MM.1S (cell line): ENCODE data around the gene VAMP7.

Source experiments
- DNase-seq: peaks from one replicate; pipeline ENCODE4 v3.0.0-alpha.2; 2015
- H2AFZ ChIP-seq: fragments of 300-600 bp; sonication (generic); 2 replicates; pipeline ENCODE4 v1.6.0; 2016; ENCODE audit warnings: antibody characterized with exemption, low read length
- H3F3A ChIP-seq: fragments of 300-600 bp; sonication (generic); 2 replicates; pipeline ENCODE4 v1.6.1; 2016; ENCODE audit warnings: mild to moderate bottlenecking, antibody characterized with exemption, low read length, moderate library complexity, mixed read lengths; ENCODE audit not compliant: insufficient read depth
- H3K27ac ChIP-seq: fragments of 300-600 bp; sonication (generic); 2 replicates; pipeline ENCODE4 v1.5.1; 2016; ENCODE audit warnings: mild to moderate bottlenecking, low read length
- H3K27me3 ChIP-seq: fragments of 300-600 bp; sonication (generic); replicated peaks from 2 replicates; pipeline ENCODE4 v1.6.0; 2016; ENCODE audit warnings: low read length; ENCODE audit not compliant: insufficient read depth
- H3K36me3 ChIP-seq: fragments of 300-600 bp; sonication (generic); replicated peaks from 2 replicates; pipeline ENCODE4 v1.6.1; 2016; ENCODE audit warnings: mild to moderate bottlenecking, low read length, mixed read lengths; ENCODE audit not compliant: insufficient read depth
- H3K4me1 ChIP-seq: fragments of 300-600 bp; sonication (generic); 2 replicates; pipeline ENCODE4 v1.6.1; 2016; ENCODE audit warnings: low read length, mixed read lengths
- H3K4me2 ChIP-seq: fragments of 300-600 bp; sonication (generic); 2 replicates; pipeline ENCODE4 v1.6.0; 2016; ENCODE audit warnings: low read depth, low read length
- H3K4me3 ChIP-seq: fragments of 300-600 bp; sonication (generic); 2 replicates; pipeline ENCODE4 v1.5.1; 2016; ENCODE audit warnings: low read length, mixed read lengths
- H3K79me2 ChIP-seq: fragments of 300-600 bp; sonication (generic); 2 replicates; pipeline ENCODE4 v1.6.1; 2016; ENCODE audit warnings: mixed run types, low read length, mixed read lengths
- H3K9ac ChIP-seq: fragments of 300-600 bp; sonication (generic); 2 replicates; pipeline ENCODE4 v1.6.1; 2016; ENCODE audit warnings: low read length, mixed read lengths
- H3K9me2 ChIP-seq: fragments of 300-600 bp; sonication (generic); replicated peaks from 2 replicates; pipeline ENCODE4 v1.6.1; 2016; ENCODE audit warnings: mild to moderate bottlenecking, low read length, mixed read lengths; ENCODE audit not compliant: insufficient read depth
- H3K9me3 ChIP-seq: fragments of 300-600 bp; sonication (generic); replicated peaks from 2 replicates; pipeline ENCODE4 v1.6.1; 2016; ENCODE audit warnings: mild to moderate bottlenecking, low read length, mixed read lengths; ENCODE audit not compliant: insufficient read depth
- H4K20me1 ChIP-seq: fragments of 300-600 bp; sonication (generic); 2 replicates; pipeline ENCODE4 v1.6.1; 2016; ENCODE audit warnings: mild to moderate bottlenecking, low read length, moderate library complexity, mixed read lengths; ENCODE audit not compliant: insufficient read depth
- EZH2 ChIP-seq: fragments of 300-600 bp; sonication (generic); optimal IDR thresholded peaks from 2 replicates; pipeline ENCODE3; 2017; ENCODE audit warnings: low read depth, mild to moderate bottlenecking, antibody characterized with exemption, low read length, mixed read lengths
- EZH2phosphoT487 ChIP-seq: fragments of 300-600 bp; sonication (generic); IDR thresholded peaks from 2 replicates; pipeline ENCODE4 v1.6.1; 2018; ENCODE audit warnings: antibody characterized with exemption, low read length
- TF ChIP-seq, protein P1 (sequence below): fragments of 300-600 bp; sonication (generic); IDR thresholded peaks from 2 replicates; pipeline ENCODE4 v1.5.1; 2016; ENCODE audit warnings: antibody characterized with exemption, low read length, mixed read lengths

The VAMP7 gene

DNA sequence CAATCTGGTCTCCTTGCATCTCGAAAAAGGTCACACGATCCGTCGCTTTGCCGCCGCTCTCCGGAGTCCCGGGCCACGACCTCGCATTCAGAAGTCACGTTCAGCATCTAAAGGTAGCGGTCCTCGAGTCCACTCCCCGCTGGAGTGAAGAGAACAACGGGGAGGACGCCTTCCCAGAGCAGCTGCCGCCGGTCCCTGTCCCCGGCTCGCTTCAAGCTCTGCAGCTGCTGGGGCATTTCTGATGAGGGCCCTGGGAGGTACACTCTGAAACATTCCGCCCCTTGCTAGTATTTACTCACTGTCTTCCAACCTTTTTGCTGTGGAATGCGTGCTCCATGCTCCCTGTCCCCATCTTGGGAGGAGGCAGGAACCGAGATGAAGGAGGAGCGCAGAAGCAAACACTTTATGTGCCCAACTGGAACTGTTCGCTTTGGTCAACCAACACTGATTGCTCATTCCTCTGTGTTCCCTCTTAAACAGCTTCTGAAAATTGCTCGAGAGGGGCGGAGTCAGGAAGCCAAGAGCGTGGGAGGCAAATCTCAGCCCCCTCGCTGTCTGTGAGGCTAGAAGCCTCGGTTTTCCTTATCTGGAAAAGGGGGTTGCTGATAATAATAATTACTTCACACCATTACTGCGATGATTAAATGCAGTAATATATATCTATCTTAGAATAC lies 6.4 kb upstream of the VAMP7 start:
- H3K4me2 ChIP-seq: no peak overlapping the region
- no peaks in the 10 kb centered on the region for H3K9me3 ChIP-seq
- H3K27me3 ChIP-seq: no peaks in the 10 kb centered on the region
- H3K79me2 ChIP-seq: no peaks in the 10 kb centered on the region
- no peaks in the 10 kb centered on the region for H4K20me1 ChIP-seq
- H3K4me1 ChIP-seq: no peaks in the 10 kb centered on the region; the same call in 1 of the 2 replicates
- no peak overlapping the region for H2AFZ ChIP-seq
- no peaks in the 10 kb centered on the region for H3K9me2 ChIP-seq
- TF ChIP-seq EZH2: no peak
- TF ChIP-seq EZH2phosphoT487: no peak
- TF ChIP-seq, protein P1, sequence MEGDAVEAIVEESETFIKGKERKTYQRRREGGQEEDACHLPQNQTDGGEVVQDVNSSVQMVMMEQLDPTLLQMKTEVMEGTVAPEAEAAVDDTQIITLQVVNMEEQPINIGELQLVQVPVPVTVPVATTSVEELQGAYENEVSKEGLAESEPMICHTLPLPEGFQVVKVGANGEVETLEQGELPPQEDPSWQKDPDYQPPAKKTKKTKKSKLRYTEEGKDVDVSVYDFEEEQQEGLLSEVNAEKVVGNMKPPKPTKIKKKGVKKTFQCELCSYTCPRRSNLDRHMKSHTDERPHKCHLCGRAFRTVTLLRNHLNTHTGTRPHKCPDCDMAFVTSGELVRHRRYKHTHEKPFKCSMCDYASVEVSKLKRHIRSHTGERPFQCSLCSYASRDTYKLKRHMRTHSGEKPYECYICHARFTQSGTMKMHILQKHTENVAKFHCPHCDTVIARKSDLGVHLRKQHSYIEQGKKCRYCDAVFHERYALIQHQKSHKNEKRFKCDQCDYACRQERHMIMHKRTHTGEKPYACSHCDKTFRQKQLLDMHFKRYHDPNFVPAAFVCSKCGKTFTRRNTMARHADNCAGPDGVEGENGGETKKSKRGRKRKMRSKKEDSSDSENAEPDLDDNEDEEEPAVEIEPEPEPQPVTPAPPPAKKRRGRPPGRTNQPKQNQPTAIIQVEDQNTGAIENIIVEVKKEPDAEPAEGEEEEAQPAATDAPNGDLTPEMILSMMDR: no peak
- DNase-seq: no peak
- H3K36me3 ChIP-seq: no peaks in the 10 kb centered on the region
- H3K4me3 ChIP-seq: no peak overlapping the region
- H3K9ac ChIP-seq: no peak overlapping the region
- H3K27ac ChIP-seq: no peak overlapping the region
- H3F3A ChIP-seq: peaks cover 6% of the 10 kb centered on the region; the same call in 1 of the 2 replicates

DNA sequence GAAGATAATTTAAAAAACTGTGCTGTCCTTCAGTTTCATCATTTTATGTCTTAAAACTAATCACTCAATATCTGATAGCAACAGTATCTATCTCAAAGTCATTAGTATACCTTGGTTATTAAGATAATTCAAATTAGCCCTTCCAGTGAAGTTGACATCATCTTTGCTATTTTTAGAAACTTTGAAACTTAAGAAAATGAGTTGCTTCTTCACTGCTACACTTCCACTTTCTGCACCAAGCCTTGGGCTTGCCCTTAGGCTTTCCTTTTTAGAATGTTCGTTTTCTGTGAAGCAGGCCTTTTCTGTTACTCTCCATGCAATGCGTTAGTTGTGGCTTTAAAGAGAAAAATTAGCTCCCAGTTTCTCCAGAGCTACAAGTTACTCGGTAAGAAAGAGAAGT lies 4.4 kb upstream of the VAMP7 start:
- H3K27ac ChIP-seq: peak overlapping the region; percentile 22; the same call in 1 of the 2 replicates
- H2AFZ ChIP-seq: peak overlapping the region; percentile 42; the same call in 1 of the 2 replicates
- H3K4me2 ChIP-seq: peak overlapping the region; percentile 52
- DNase-seq: peak; percentile 40
- H3F3A ChIP-seq: peaks cover 6% of the 10 kb centered on the region; the same call in 1 of the 2 replicates
- no peaks in the 10 kb centered on the region for H4K20me1 ChIP-seq
- H3K79me2 ChIP-seq: peaks cover 3% of the 10 kb centered on the region
- peak overlapping the region; percentile 17; the same call in 1 of the 2 replicates for H3K4me3 ChIP-seq
- no peak overlapping the region for H3K9ac ChIP-seq
- TF ChIP-seq EZH2: no peak
- TF ChIP-seq EZH2phosphoT487: no peak
- TF ChIP-seq, protein P1: no peak
- no peaks in the 10 kb centered on the region for H3K27me3 ChIP-seq
- no peaks in the 10 kb centered on the region for H3K9me2 ChIP-seq
- no peaks in the 10 kb centered on the region for H3K36me3 ChIP-seq
- H3K4me1 ChIP-seq: no peaks in the 10 kb centered on the region; the same call in 1 of the 2 replicates
- H3K9me3 ChIP-seq: no peaks in the 10 kb centered on the region

DNA sequence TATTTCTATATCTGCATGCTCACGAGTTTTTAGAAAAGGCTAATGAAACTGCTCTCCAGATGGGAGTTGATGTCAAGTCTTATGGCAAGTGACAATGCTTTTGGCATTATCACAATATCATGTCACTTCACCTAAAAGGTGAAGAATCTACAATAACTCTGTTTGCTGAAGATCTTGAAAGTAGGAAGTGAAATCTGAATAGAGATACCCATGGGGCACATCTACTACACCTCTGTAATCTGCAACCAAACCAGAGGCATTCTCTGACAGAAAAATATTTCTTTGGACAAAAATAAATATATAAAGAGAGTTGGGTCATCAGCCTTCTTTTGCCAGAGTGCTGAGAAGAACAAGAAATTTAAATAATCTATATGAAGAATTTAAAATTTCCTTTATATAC lies 3.9 kb upstream of the VAMP7 start:
- Histone ChIP-seq H3K4me2 (peak overlapping the region; percentile 52; the same call in 1 of the 2 replicates), H3K9me3 (no peaks in the 10 kb centered on the region), H3K36me3 (no peaks in the 10 kb centered on the region), H2AFZ (peak overlapping the region; percentile 42; the same call in 1 of the 2 replicates), H3K9me2 (no peaks in the 10 kb centered on the region), H3K79me2 (peaks cover 9% of the 10 kb centered on the region), H3F3A (peaks cover 6% of the 10 kb centered on the region; the same call in 1 of the 2 replicates), H3K4me1 (no peaks in the 10 kb centered on the region; the same call in 1 of the 2 replicates), H3K27ac (peak overlapping the region; percentile 22; the same call in 1 of the 2 replicates), H3K9ac (no peak overlapping the region), H3K27me3 (no peaks in the 10 kb centered on the region), H3K4me3 (no peak overlapping the region), H4K20me1 (no peaks in the 10 kb centered on the region)
- TF ChIP-seq, protein P1: no peak
- no peak for TF ChIP-seq EZH2
- TF ChIP-seq EZH2phosphoT487: no peak
- no peak for DNase-seq
